H9 (cell line): Measurements from ENCODE around the gene FBN1. TPM values are rescaled to one million over a fixed set of nuclear protein-coding genes. Genes with fewer than 3 reads are reported as not detected.

Source experiments
- DNase-seq: peaks from one replicate; pipeline ENCODE4 v3.0.0-alpha.2; 2017
- H2AFZ ChIP-seq: one replicate; pipeline ENCODE4 v1.6.1; 2013; ENCODE audit warnings: mild to moderate bottlenecking, low read length, control low read depth, moderate library complexity
- H2AK5ac ChIP-seq: 2 replicates; pipeline ENCODE4 v1.6.1; 2013; ENCODE audit warnings: low read length, control low read depth, mixed read lengths; ENCODE audit not compliant: insufficient read length
- H2BK120ac ChIP-seq: one replicate; pipeline ENCODE4 v1.6.1; 2013; ENCODE audit warnings: low read depth, mild to moderate bottlenecking, low read length, control low read depth, inconsistent platforms; ENCODE audit not compliant: poor library complexity, severe bottlenecking
- H2BK12ac ChIP-seq: 2 replicates; pipeline ENCODE4 v1.6.1; 2013; ENCODE audit warnings: low read length, control low read depth, mixed read lengths, low read depth; ENCODE audit not compliant: insufficient read length
- H2BK15ac ChIP-seq: 2 replicates; pipeline ENCODE4 v1.6.1; 2013; ENCODE audit warnings: low read depth, low read length, control low read depth
- H2BK20ac ChIP-seq: one replicate; pipeline ENCODE4 v1.6.1; 2013; ENCODE audit warnings: low read depth, mild to moderate bottlenecking, low read length, control low read depth, inconsistent platforms; ENCODE audit not compliant: poor library complexity, severe bottlenecking
- H2BK5ac ChIP-seq: 2 replicates; pipeline ENCODE4 v1.6.1; 2013; ENCODE audit warnings: low read length, control low read depth, mixed read lengths; ENCODE audit not compliant: insufficient read length
- H3K14ac ChIP-seq: 2 replicates; pipeline ENCODE4 v1.6.1; 2013; ENCODE audit warnings: low read length, control low read depth; ENCODE audit not compliant: insufficient read depth
- H3K18ac ChIP-seq: 2 replicates; pipeline ENCODE4 v1.6.1; 2013; ENCODE audit warnings: low read depth, mild to moderate bottlenecking, mixed read lengths, low read length, control low read depth; ENCODE audit not compliant: insufficient read length
- H3K23ac ChIP-seq: 2 replicates; pipeline ENCODE4 v1.6.1; 2013; ENCODE audit warnings: low read length, control low read depth, mixed read lengths, low read depth; ENCODE audit not compliant: insufficient read length
- H3K23me2 ChIP-seq: 2 replicates; pipeline ENCODE4 v1.6.1; 2013; ENCODE audit warnings: low read depth, mild to moderate bottlenecking, mixed read lengths, low read length, control low read depth; ENCODE audit not compliant: insufficient read length, poor library complexity, severe bottlenecking
- H3K27ac ChIP-seq: 2 replicates; pipeline ENCODE4 v1.5.1; 2013; ENCODE audit warnings: low read length, control low read depth, mixed read lengths, low read depth; ENCODE audit not compliant: insufficient read length
- H3K27me3 ChIP-seq: 2 replicates; pipeline ENCODE4 v1.6.1; 2013; ENCODE audit warnings: low read length, control low read depth, inconsistent platforms; ENCODE audit not compliant: insufficient read depth
- H3K4ac ChIP-seq: 2 replicates; pipeline ENCODE4 v1.6.1; 2013; ENCODE audit warnings: low read depth, mild to moderate bottlenecking, control low read depth, inconsistent platforms, low read length, moderate library complexity
- H3K4me1 ChIP-seq: 2 replicates; pipeline ENCODE4 v1.6.1; 2013; ENCODE audit warnings: low read length, control low read depth, inconsistent platforms; ENCODE audit not compliant: insufficient read depth
- H3K4me2 ChIP-seq: 2 replicates; pipeline ENCODE4 v1.6.1; 2013; ENCODE audit warnings: low read length, control low read depth, mixed read lengths; ENCODE audit not compliant: insufficient read length, insufficient read depth
- H3K56ac ChIP-seq: 2 replicates; pipeline ENCODE4 v1.6.1; 2013; ENCODE audit warnings: low read depth, mild to moderate bottlenecking, mixed read lengths, low read length, control low read depth; ENCODE audit not compliant: insufficient read length
- H3K79me1 ChIP-seq: 2 replicates; pipeline ENCODE4 v1.6.1; 2013; ENCODE audit warnings: low read depth, mild to moderate bottlenecking, moderate library complexity, low read length, control low read depth, inconsistent platforms; ENCODE audit not compliant: insufficient read depth, poor library complexity, severe bottlenecking
- H3K79me2 ChIP-seq: 2 replicates; pipeline ENCODE4 v1.6.1; 2013; ENCODE audit warnings: low read length, control low read depth, inconsistent platforms; ENCODE audit not compliant: insufficient read depth
- H3K9ac ChIP-seq: 2 replicates; pipeline ENCODE4 v1.6.1; 2013; ENCODE audit warnings: low read length, control low read depth, mixed read lengths; ENCODE audit not compliant: insufficient read length; ENCODE audit errors: extremely low read depth
- H3K9me3 ChIP-seq: one replicate; pipeline ENCODE4 v1.6.1; 2013; ENCODE audit warnings: low read depth, low read length, inconsistent platforms; ENCODE audit not compliant: control insufficient read depth
- H3T11ph ChIP-seq: one replicate; pipeline ENCODE4 v1.6.1; 2013; ENCODE audit warnings: mild to moderate bottlenecking, low read length, control low read depth, inconsistent platforms
- H4K20me1 ChIP-seq: one replicate; pipeline ENCODE4 v1.6.1; 2013; ENCODE audit not compliant: control insufficient read depth, insufficient read length, insufficient read depth
- H4K5ac ChIP-seq: 2 replicates; pipeline ENCODE4 v1.6.1; 2013; ENCODE audit warnings: low read depth, mild to moderate bottlenecking, mixed read lengths, low read length, control low read depth; ENCODE audit not compliant: insufficient read length
- H4K8ac ChIP-seq: replicated peaks from 2 replicates; pipeline ENCODE4 v1.6.1; 2013; ENCODE audit warnings: low read length, control low read depth, mixed read lengths, low read depth; ENCODE audit not compliant: insufficient read length
- H4K91ac ChIP-seq: 2 replicates; pipeline ENCODE4 v1.6.1; 2013; ENCODE audit warnings: low read depth, mild to moderate bottlenecking, moderate library complexity, mixed read lengths, low read length, control low read depth; ENCODE audit not compliant: insufficient read length
- H3K27ac Mint-ChIP-seq, 3 experiments: 2 replicates in 2 of 3; 3 replicates in 1 of 3; pipeline ENCODE4 v1.8.0; 2020 to 2021; ENCODE audit warnings: mixed read lengths in 3 of 3, mild to moderate bottlenecking in 1 of 3, moderate library complexity in 1 of 3
- H3K27me3 Mint-ChIP-seq: 2 replicates; pipeline ENCODE4 v1.8.0; 2021; ENCODE audit warnings: low read depth, mild to moderate bottlenecking, moderate library complexity, mixed read lengths
- H3K36me3 Mint-ChIP-seq, 3 experiments: 2 replicates in 2 of 3; 3 replicates in 1 of 3; pipeline ENCODE4 v1.8.0; 2020 to 2021; ENCODE audit warnings: low read depth in 3 of 3, mixed read lengths in 3 of 3; ENCODE audit not compliant: insufficient read depth in 1 of 3
- H3K4me1 Mint-ChIP-seq, 2 experiments: 2 replicates each; pipeline ENCODE4 v1.8.0; 2020; ENCODE audit warnings: mixed read lengths in 2 of 2
- H3K4me3 Mint-ChIP-seq, 2 experiments: 2 replicates in 1 of 2; 3 replicates in 1 of 2; pipeline ENCODE4 v1.8.0; 2020 to 2021; ENCODE audit warnings: mild to moderate bottlenecking in 2 of 2, mixed read lengths in 2 of 2, moderate library complexity in 1 of 2
- H3K9me3 Mint-ChIP-seq, 2 experiments: 2 replicates in 1 of 2; 3 replicates in 1 of 2; pipeline ENCODE4 v1.8.0; 2020; ENCODE audit warnings: mild to moderate bottlenecking in 2 of 2, mixed read lengths in 2 of 2, moderate library complexity in 1 of 2
- WGBS: extraction: QIAGEN DNeasy Blood & Tissue Kit; methylation state at CpG from one replicate; pipeline ENCODE4 v1.1.7; 2013; ENCODE audit warnings: missing lambda C conversion rate, low lambda C conversion rate, mixed read lengths; ENCODE audit not compliant: insufficient read length; ENCODE audit errors: extremely low coverage; 5-methylcytosine and 5-hydroxymethylcytosine counted together
- total RNA-seq: library from RNA; stranded (reverse); gene quantifications from 2 replicates; pipeline ENCODE4 v1.2.1, GENCODE V29; 2021
- TF ChIP-seq, protein P1 (sequence below): fragments of 200-600 bp; sonication (generic); conservative IDR thresholded peaks from 3 replicates; pipeline ENCODE4 v1.8.0; 2021; ENCODE audit warnings: antibody characterized with exemption, mild to moderate bottlenecking

FBN1 gene
- total RNA-seq, 1 experiment from 2014 or later: 3.6 TPM

DNA sequence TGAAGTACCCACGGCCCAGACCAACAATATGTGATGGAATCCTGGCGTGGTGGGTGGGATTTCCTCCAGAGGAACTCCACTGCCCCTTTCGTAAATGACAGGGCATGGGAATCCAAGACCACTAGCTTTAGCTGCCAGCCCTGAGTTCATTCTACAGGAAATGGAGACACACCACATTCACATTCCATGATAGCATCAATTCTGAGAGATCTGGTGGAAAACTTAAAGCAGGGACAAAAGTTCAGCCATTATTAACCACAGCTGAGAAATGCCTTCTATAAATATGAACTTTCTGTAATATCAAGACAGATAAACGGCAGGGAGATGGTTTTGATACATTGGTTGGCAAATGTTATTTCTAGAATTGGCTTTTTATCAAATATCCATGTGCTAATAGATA lies 98.2 kb downstream of the FBN1 start:
- no peaks in the 10 kb centered on the region for H3K27me3 ChIP-seq
- H2BK12ac ChIP-seq: no peak overlapping the region
- no peak for DNase-seq
- H3K14ac ChIP-seq: no peak overlapping the region
- Mint-ChIP-seq H3K4me1 (no peaks in the 10 kb centered on the region; a peak in 1 of 4 replicates), H3K9me3 (no peaks in the 10 kb centered on the region), H3K27ac (no peak overlapping the region), H3K36me3 (no peaks in the 10 kb centered on the region), H3K27me3 (no peaks in the 10 kb centered on the region), H3K4me3 (no peak overlapping the region)
- no peak overlapping the region for H2AFZ ChIP-seq
- no peak overlapping the region for H3K4ac ChIP-seq
- no peaks in the 10 kb centered on the region for H3K23me2 ChIP-seq
- TF ChIP-seq, protein P1, sequence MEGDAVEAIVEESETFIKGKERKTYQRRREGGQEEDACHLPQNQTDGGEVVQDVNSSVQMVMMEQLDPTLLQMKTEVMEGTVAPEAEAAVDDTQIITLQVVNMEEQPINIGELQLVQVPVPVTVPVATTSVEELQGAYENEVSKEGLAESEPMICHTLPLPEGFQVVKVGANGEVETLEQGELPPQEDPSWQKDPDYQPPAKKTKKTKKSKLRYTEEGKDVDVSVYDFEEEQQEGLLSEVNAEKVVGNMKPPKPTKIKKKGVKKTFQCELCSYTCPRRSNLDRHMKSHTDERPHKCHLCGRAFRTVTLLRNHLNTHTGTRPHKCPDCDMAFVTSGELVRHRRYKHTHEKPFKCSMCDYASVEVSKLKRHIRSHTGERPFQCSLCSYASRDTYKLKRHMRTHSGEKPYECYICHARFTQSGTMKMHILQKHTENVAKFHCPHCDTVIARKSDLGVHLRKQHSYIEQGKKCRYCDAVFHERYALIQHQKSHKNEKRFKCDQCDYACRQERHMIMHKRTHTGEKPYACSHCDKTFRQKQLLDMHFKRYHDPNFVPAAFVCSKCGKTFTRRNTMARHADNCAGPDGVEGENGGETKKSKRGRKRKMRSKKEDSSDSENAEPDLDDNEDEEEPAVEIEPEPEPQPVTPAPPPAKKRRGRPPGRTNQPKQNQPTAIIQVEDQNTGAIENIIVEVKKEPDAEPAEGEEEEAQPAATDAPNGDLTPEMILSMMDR: no peak
- H2AK5ac ChIP-seq: no peak overlapping the region
- H2BK15ac ChIP-seq: no peak overlapping the region
- no peaks in the 10 kb centered on the region for H3K79me2 ChIP-seq
- no peak overlapping the region for H3K23ac ChIP-seq
- H2BK20ac ChIP-seq: no peak overlapping the region
- no peak overlapping the region for H2BK5ac ChIP-seq
- no peak overlapping the region for H3K27ac ChIP-seq
- no peaks in the 10 kb centered on the region for H3K79me1 ChIP-seq
- no CpG with 5 or more reads among the region's 4 CpGs for WGBS
- no peak overlapping the region for H3K4me2 ChIP-seq
- no peak overlapping the region for H4K8ac ChIP-seq
- no peak overlapping the region for H4K91ac ChIP-seq
- H3T11ph ChIP-seq: no peak overlapping the region
- no peaks in the 10 kb centered on the region for H3K9me3 ChIP-seq
- H4K20me1 ChIP-seq: no peaks in the 10 kb centered on the region
- no peak overlapping the region for H2BK120ac ChIP-seq
- no peak overlapping the region for H4K5ac ChIP-seq
- H3K9ac ChIP-seq: no peak overlapping the region
- H3K4me1 ChIP-seq: no peaks in the 10 kb centered on the region
- no peak overlapping the region for H3K56ac ChIP-seq
- H3K18ac ChIP-seq: no peak overlapping the region
